ENCODE measurements around the gene XIRP1.

Gene XIRP1

DNA sequence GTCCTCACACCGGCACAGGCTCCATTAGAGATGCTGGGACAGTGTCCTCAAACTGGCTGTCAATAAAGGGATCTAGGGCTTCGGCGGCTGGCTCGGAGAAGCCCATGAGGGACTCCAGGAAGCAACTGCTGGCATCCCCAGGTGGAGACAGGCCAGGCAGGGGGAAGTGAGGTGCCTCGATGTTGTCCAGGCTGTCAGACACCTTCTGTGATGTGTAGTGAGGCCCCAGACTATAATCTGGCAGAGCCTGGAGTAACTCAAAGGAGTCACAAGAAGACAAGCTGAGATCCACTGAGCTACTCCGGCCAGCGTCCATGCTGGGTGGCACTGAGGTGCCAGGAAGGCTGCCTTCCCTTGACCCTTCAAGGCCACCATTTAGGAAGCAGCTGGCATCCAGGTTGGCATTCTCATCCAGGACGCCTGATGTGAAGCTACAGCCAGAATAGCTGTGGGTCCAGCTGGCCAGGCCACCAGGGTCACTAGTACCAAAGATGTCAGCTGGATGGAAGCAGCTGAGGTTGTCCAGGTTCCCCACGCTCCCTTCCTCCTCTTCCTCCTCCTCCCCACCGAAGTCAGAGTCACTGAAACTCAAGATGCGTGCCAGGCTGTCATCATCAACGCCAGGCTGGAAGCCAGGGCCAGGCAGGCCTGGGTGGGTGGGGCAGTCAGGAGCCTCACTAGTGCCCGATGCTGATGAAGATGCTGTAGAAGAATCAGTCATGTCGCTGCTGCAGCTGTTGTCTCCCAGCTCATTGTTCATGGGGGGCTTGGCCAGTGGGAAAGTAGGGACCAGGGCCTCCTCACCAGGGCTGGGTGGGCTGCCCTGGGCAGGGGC lies 49.1 kb downstream of the XIRP1 start:
- DNase-seq (ENCODE audit: low read depth in 2 of 2) = no peak

DNA sequence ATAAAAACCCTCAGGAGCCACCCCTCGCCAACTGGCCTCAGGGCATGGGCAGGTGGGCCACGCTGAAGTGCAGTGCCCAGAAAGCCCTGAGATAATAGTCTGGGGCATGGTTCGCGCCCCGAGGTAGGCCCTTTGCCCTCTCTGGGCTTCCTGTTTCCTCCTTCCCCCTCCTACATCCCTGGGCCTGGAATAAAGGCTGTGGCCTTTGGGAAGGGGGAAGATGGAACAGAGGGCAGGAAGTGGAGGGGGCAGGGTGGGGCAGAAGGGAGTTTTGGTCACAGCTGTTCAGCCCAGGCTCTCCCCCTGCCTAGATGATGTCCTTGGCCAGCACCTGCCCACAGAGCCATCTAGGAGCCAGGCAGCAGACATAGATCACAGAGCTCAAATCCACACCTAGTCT lies 50.3 kb downstream of the XIRP1 start:
- no peak for DNase-seq (ENCODE audit: low read depth in 2 of 2)

DNA sequence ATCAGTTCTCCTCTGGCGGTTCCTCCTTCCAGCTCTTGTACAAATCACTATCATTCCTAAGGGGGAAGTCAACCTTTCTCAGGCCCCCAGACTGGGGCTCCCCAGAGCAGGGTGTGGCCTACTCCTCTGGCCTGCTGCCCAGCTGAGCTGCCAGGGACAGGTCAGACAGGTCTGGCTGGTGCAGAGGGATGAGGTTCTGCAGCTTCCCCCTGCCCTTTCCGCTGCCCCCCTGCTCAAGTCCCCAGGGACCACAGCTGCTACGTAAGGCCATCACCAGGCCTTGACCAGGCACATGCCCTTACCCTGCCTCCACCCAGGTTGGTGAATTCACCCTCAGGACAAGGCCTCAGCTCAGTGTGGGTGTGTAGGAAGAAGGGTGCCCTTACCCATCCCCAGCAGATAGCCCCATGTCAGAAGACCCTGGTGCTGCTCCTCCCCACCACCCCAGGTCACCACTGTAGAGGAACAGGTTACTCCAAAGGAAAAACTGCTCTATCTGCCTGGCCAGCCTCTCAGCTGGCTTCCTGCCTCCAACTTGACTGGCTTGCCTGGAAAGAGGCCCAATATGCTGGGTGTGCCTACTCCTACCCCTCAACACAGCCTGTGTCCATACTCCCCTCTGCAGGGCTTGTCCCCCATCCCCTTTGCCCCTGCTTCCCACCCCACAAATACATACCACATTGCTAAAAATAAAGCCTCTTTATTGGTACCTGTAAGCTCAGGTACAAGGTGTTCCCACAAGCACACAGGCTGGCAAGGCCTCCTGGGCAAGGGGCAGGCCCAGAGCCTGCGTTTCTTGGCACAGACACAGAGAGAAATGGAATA lies 51.0 kb downstream of the XIRP1 start:
- DNase-seq (ENCODE audit: low read depth in 2 of 2) = no peak

DNA sequence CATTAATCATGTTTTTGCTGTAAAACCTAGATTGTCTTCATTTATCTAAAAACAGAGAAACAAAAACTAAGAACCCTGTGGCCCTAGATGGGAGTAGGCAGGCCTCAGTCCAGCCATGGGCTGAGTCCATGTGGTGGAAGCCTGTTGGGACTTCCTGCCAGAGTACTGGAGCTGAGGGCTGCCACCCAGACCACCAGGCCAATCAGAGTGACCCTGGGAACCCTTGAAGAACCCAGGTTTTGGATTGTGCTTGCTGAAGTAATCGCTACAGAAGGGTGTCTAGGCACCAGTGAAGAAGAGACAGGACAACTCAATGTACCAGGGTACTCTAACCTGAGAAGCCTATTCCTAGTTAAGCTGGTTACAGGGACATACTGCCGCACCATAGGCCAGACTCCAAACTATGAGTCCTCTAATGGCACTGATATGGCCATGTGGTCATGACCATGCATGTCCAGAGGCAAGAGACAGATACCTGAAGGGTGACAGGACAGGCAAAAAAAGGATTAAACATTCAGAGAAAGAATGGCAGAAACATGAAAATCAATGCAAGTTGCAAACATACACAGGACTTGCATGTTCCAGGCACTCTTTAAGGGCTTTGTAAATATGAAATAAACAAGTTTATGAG lies 51.9 kb downstream of the XIRP1 start:
- DNase-seq (ENCODE audit: low read depth in 2 of 2) = no peak

DNA sequence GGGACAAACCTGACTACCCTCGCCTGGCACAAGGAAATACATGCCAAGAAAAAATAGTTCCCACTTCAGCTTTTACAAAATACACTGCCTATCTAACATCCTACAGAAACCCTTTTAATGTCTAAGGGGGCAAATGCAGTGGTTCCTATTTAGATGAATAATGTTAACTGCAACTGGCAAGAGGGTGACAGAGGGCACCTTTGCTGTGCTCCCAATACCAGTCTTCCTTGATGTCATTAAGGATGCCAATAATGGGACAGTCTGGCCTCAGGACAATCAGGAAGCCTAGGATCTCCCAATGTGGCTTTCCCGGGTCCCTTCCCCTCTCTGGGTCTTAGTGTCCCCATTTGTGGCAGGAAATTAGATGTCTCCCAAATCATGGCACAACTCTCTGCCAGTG lies 53.0 kb downstream of the XIRP1 start:
- DNase-seq (ENCODE audit: low read depth in 2 of 2) = no peak

DNA sequence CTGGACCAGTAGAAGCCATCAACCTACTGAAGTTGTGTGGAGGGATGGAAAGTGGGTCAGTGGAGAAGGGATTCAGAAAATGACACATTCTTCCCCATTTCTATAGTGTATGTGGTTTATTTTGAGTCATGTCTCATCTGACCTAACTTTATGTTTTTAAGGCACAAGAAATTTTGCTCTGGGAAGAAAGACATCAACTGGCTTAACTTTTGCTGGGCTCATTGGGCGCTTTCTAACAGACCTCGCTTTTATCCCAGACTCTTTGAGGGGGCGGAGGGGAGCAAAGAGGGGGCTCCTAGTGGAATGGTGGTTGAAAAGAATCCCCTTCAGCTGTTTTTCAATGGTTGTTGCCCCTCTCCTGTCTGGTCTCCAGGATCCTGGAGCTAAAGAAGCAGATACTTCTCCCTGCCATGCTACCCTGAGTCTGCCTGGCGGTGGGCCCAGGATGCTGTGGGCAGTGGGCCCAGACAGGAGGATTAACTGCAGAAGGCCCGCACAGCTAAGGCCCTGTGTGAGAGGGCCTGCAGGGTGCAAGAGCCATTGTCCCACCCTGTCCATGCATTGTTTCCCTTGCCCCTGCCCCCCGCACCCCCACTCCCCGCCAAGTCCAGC lies 53.5 kb downstream of the XIRP1 start:
- DNase-seq (ENCODE audit: low read depth in 2 of 2) = no peak

DNA sequence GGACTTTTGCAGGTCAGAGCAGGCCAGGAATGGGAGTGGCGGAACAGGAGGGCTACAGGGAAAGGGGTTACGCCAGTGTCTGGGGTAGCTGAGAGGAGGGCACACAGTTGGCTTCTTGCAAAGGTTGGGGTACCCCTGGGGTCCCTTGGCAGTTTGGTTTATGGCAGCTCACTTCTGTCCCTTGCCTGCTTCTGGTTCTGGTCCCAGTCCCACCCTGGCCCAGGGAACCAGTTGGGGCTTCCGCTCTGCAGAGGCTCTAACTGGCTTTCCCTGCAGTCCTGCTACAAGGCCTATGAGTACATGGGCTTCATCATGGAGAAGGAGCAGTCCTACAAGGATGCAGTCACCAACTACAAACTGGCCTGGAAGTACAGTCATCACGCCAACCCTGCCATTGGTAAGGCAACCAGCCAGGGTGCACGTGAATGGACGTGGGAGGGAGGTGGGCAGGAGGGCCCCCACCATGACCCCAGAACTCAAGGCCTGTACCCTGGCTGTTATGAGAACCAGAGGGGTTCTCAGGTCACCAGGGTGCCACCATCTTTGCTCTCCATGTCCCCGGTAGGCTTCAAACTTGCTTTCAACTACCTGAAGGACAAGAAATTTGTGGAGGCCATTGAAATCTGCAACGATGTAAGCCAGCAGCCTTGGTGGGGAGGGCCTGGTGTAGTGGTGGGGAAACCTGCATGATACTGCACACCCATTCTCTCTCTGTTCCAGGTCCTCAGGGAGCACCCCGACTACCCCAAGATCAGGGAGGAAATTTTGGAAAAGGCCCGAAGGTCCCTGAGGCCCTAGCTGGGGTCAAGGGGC lies 54.2 kb downstream of the XIRP1 start:
- no peak for DNase-seq (ENCODE audit: low read depth in 2 of 2)

DNA sequence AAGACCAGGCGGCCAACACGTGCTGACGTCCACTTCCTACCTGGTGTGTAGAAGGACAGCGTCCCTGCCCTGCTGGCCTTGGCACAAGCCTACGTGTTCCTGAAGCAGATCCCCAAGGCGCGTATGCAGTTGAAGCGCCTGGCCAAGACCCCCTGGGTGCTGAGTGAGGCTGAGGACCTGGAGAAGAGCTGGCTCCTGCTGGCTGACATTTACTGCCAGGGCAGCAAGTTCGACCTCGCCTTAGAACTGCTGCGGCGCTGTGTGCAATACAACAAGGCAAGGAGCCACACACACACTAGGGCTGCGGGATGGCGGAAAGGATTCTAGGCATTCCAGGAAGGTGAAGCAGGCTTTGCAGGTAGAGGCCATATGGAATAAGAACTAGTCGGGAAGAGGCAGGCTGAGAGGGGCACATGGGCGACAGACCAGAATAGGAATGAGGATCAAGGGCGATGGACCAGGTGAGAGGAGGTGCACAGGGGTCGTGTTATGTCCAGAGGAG lies 54.9 kb downstream of the XIRP1 start:
- no peak for DNase-seq (ENCODE audit: low read depth in 2 of 2)

DNA sequence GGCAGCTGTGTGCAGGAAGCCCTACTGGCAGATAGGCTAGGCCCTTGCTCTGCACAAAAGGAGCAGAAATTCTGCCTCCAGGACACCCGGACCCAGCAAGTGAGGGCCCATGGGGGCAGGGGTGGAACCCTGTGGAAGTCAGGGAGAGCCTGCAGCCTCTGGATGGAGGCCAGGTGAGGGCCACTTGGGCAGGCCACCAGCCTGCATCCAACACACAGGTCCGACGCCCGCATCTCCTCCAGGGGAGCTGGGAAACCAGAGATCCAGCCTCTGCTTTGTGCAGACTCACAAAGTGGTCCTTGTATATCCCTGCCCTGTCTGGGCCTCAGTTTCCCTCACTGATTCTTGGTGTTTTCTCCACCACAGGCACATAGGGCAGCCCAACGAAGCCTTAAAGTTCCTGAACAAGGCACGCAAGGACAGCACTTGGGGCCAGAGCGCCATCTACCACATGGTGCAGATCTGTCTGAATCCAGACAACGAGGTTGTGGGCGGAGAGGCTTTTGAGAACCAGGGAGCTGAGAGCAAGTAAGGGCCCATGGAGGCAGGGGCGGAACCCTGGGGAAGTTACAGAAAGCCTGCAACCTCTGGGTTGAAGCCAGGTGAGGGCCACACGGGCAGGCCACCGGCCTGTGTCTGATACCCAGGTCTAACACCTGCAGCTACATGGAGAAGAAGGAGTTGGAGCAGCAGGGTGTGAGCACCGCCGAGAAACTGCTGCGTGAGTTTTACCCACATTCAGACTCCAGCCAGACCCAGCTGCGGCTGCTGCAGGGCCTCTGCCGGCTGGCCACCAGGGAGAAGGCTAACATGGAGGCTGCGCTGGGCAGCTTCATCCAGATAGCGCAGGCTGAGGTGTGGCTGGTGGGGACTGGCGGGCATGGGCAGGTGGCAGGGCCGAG lies 55.6 kb downstream of the XIRP1 start:
- DNase-seq (ENCODE audit: low read depth in 2 of 2) = no peak

DNA sequence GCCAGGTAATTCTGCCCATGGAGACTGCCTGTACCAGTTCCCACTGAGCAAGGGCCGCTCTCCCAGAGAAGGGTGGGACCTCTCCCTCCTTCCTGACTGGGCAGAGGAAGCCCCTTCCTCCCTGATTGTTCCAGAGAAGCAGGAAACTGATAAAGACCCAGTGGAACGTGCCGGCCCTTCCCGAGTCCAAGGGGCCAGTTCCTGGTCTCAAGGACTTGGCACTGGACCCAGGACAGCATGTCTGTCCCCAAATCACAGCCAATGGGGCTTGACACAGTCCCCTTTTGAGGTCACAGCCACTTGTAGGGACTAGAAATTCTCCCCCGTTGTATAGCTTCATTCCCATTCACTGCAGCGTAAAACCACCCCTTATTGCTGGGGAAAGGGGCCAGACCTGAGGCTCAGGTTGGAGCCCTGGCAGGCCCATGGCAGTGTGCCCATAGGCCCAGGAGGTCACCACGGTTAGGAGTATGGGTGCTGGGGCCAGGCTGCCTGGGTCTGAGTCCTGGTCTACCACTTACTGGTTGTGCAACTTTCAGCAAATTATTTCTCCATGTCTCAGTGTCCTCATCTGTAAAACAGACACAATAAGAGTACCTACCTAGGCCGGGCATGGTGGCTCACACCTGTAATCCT lies 57.1 kb downstream of the XIRP1 start:
- DNase-seq (ENCODE audit: low read depth in 2 of 2) = no peak

DNA sequence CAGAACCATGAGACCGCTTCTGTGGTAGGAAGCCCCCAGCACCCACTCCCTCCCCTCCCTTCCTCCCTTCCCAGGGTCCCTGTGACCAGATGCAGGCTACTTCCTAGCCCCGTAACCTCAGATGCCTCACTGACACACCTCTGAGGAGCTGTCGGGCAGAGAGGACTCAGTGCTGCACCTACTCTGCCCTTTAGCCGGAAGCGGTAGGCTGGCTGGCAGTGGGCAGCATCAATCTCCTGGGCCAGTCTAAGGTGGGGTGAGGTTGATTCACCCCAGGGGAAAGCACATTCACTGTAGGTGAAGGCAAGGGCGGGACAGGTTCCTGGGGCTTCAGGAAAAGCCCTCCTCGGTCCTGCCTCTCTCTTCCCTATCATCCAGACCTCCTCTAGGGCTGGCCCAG lies 58.1 kb downstream of the XIRP1 start:
- no peak for DNase-seq (ENCODE audit: low read depth in 2 of 2)

DNA sequence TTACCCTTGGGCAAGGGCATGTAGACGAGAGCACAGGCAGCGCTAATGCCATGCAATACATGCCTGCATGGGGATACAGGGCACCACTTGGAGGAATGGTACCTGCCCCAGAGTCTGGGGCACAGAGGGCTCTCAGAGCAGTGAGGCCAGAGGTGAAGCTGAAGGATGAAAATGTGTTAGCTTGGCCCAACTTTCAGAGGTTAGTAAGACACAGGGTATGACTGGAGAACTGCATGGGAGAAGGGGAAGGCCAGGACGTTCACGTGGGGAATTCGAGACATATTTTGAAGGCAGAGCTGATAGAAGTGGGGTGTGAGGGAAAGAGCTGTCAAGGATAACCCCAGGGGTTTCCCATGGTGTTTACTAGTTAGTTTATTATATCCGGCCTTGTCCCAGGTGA lies 58.6 kb downstream of the XIRP1 start:
- DNase-seq (ENCODE audit: low read depth in 2 of 2) = no peak
